ENCODE measurements around the gene PLXDC2. TPM values are rescaled to one million over a fixed set of nuclear protein-coding genes. Genes with fewer than 3 reads are reported as not detected.

Gene PLXDC2
- polyA plus RNA-seq, 1 of the 3 experiments (the other 2 are of a cell fraction), result 2.5 TPM

GRCh38 chr10:19944911-19945663 lies 128.9 kb downstream of the PLXDC2 start:
- CTCF ChIA-PET, result no interaction called here
- Histone ChIP-seq H3K36me3 (replicated peaks in 1 of 2; ENCODE audit: control insufficient read depth in 1 of 2, insufficient read depth in 2 of 2, low read length in 1 of 2) (no peaks in the 10 kb centered on the region), H3K9ac (no peak overlapping the region), H3K4me3 (ENCODE audit: low read depth in 2 of 2, low read length in 1 of 2) (no peak overlapping the region; a peak in 1 of 4 replicates), H2AFZ (ENCODE audit: low read depth) (no peak overlapping the region), H3K9me3 (no peaks in the 10 kb centered on the region), H4K20me1 (ENCODE audit: insufficient read depth) (no peaks in the 10 kb centered on the region), H3K27me3 (ENCODE audit: insufficient read depth) (no peaks in the 10 kb centered on the region), H3F3A (replicated peaks; ENCODE audit: insufficient read depth) (no peaks in the 10 kb centered on the region), H3K4me1 (ENCODE audit: control insufficient read depth in 1 of 2, insufficient read depth in 2 of 2, low read depth in 1 of 2, low read length in 1 of 2) (peaks cover 0 to 8% of the 10 kb centered on the region in 2 experiments; a peak in 3 of 4 replicates), H3K27ac (ENCODE audit: low read depth in 2 of 2, low read length in 1 of 2) (peak overlapping the region; percentile 14 to 83; a peak in 3 of 4 replicates), H3K79me2 (ENCODE audit: insufficient read depth) (no peaks in the 10 kb centered on the region), H3K4me2 (no peak overlapping the region), H3K9me2 (no peaks in the 10 kb centered on the region)
- no peak for DNase-seq
- 63% methylated on average over 6 of the region's 6 CpGs for WGBS (ENCODE audit: low lambda C conversion rate)
- POLR2A ChIA-PET, result no interaction called here
- no peak for TF ChIP-seq NRF1 (IDR thresholded peaks at IDR 0.05; ENCODE audit: low read depth, low read length)
- TF ChIP-seq, protein P1, sequence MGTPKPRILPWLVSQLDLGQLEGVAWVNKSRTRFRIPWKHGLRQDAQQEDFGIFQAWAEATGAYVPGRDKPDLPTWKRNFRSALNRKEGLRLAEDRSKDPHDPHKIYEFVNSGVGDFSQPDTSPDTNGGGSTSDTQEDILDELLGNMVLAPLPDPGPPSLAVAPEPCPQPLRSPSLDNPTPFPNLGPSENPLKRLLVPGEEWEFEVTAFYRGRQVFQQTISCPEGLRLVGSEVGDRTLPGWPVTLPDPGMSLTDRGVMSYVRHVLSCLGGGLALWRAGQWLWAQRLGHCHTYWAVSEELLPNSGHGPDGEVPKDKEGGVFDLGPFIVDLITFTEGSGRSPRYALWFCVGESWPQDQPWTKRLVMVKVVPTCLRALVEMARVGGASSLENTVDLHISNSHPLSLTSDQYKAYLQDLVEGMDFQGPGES (IDR thresholded peaks at IDR 0.05; ENCODE audit: low read depth, low read length), result no peak
- peak; percentile 21; the same call in 1 of the 2 replicates for TF ChIP-seq TCF12 (IDR thresholded peaks at IDR 0.05)
- TF ChIP-seq MEF2A (IDR thresholded peaks at IDR 0.05; ENCODE audit: borderline replicate concordance, low read depth), result no peak

DNA sequence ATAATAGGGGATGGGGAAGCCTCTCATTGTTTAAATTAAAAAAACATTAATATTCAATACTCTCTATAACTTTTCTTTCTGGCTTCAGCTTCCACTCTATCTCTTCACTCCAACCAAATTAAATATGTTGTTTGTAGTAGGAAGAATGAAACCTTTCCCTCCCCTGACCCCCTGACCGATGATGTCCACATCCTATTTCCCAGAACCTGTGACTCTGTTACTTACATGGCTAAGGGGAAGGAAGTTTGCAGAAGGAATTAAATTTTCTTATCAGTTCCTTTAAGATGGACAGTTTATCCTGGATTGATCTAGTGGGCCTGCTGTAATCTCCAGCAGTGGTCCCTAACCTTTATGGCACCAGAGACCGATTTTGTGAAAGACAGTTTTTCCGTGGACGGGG lies 130.0 kb downstream of the PLXDC2 start:
- H3K79me2 ChIP-seq (ENCODE audit: insufficient read depth), result no peaks in the 10 kb centered on the region
- no peak overlapping the region for H3K4me3 ChIP-seq (ENCODE audit: low read depth in 2 of 2, low read length in 1 of 2)
- H4K20me1 ChIP-seq (ENCODE audit: insufficient read depth), result no peaks in the 10 kb centered on the region
- peaks cover 0 to 5% of the 10 kb centered on the region in 2 experiments; a peak in 3 of 4 replicates for H3K4me1 ChIP-seq (ENCODE audit: control insufficient read depth in 1 of 2, insufficient read depth in 2 of 2, low read depth in 1 of 2, low read length in 1 of 2)
- H3K27ac ChIP-seq (ENCODE audit: low read depth in 2 of 2, low read length in 1 of 2), result peak overlapping the region in 1 of 2 experiments; percentile 83; a peak in 2 of 4 replicates
- no peaks in the 10 kb centered on the region for H3K9me3 ChIP-seq
- no peak overlapping the region for H2AFZ ChIP-seq (ENCODE audit: low read depth)
- no peak overlapping the region for H3K4me2 ChIP-seq
- 72% methylated on average over 4 of the region's 4 CpGs for WGBS (ENCODE audit: low lambda C conversion rate)
- no peaks in the 10 kb centered on the region for H3K36me3 ChIP-seq (replicated peaks in 1 of 2; ENCODE audit: control insufficient read depth in 1 of 2, insufficient read depth in 2 of 2, low read length in 1 of 2)
- no peaks in the 10 kb centered on the region for H3K27me3 ChIP-seq (ENCODE audit: insufficient read depth)
- no peaks in the 10 kb centered on the region for H3F3A ChIP-seq (replicated peaks; ENCODE audit: insufficient read depth)
- ChIA-PET POLR2A (no interaction called here), CTCF (no interaction called here)
- TF ChIP-seq USF2 (IDR thresholded peaks at IDR 0.05; ENCODE audit: borderline replicate concordance, low read depth, low read length), result no peak
- TF ChIP-seq ZBTB33 (IDR thresholded peaks at IDR 0.05; ENCODE audit: borderline replicate concordance, low read depth), result no peak
- no peak for TF ChIP-seq MXI1 (IDR thresholded peaks at IDR 0.05; ENCODE audit: low read depth, low read length)
- no peak for DNase-seq
- no peaks in the 10 kb centered on the region for H3K9me2 ChIP-seq
- no peak overlapping the region for H3K9ac ChIP-seq

Data from SK-N-SH (cell line).